Body of pancreas (tissue), 4 donors: ENCODE results near the gene DTHD1. TPM values are rescaled to one million over a fixed set of nuclear protein-coding genes. Genes with fewer than 3 reads are reported as not detected.

ENCODE experiments used
- ATAC-seq: fragments of 150-250 bp; one replicate; pipeline ENCODE4 v1.9.1; 2016
- DNase-seq, 4 donors: peaks; one replicate each; pipeline ENCODE4 v3.0.0-alpha.2; 2019
- H3K27ac ChIP-seq, 4 donors: fragments of 200-600 bp; sonication (generic); 1 replicate in 3 of 4; 2 replicates in 1 of 4; pipeline versions ENCODE4 v1.5.1 to v1.6.1; 2016 to 2019; ENCODE audit warnings: mild to moderate bottlenecking in 1 of 4, mixed read lengths in 1 of 4, moderate library complexity in 1 of 4
- H3K27me3 ChIP-seq, 2 donors: fragments of 200-600 bp; sonication (generic); one replicate each; pipeline ENCODE4 v1.6.0; 2016; ENCODE audit warnings: mild to moderate bottlenecking in 1 of 2
- H3K36me3 ChIP-seq, 2 donors: fragments of 200-600 bp; sonication (generic); replicated peaks in 1 of 2; 2 replicates each; pipeline ENCODE4 v1.5.1; 2016; ENCODE audit warnings: low read depth in 2 of 2; ENCODE audit not compliant: insufficient read depth in 1 of 2
- H3K4me1 ChIP-seq: fragments of 200-600 bp; sonication (generic); one replicate; pipeline ENCODE4 v1.6.0; 2016
- H3K4me3 ChIP-seq, 2 donors: fragments of 200-600 bp; sonication (generic); 1 replicate in 1 of 2; 2 replicates in 1 of 2; pipeline ENCODE4 v1.5.1; 2016 to 2019
- H3K9me3 ChIP-seq, 3 donors: fragments of 200-600 bp; sonication (generic); 1 replicate in 2 of 3; 2 replicates in 1 of 3; pipeline ENCODE4 v1.5.1; 2016
- POLR2A ChIP-seq, 3 donors: fragments of 450-650 bp; IDR thresholded peaks; one replicate each; pipeline ENCODE4 v1.6.1; 2016; ENCODE audit warnings: antibody characterized with exemption in 3 of 3, mild to moderate bottlenecking in 2 of 3
- whole genome bisulfite sequencing, 2 donors: methylation state at CpG; one replicate each; pipeline ENCODE4 v1.1.5; 2017; 5-methylcytosine and 5-hydroxymethylcytosine counted together
- intact Hi-C: fragments of 100-400 bp; cut with DNase I; formaldehyde crosslinking; loops from one replicate; pipeline ENCODE4 v1.15.1; 2023
- total RNA-seq, 2 donors: library from RNA; depleted of rRNA; stranded (reverse); fragments of >200 nt; gene quantifications; one replicate each; pipeline ENCODE4 v1.1.0, GENCODE V29; 2016
- TF ChIP-seq, protein P1 (sequence below), 7 experiments: fragments of 450-650 bp in 4 of 7; fragments of 200-600 bp in 3 of 7; sonication (generic) in 3 of 7; IDR thresholded peaks; one replicate each; pipeline ENCODE4 v1.5.1; 2016 to 2019; ENCODE audit warnings: antibody characterized with exemption in 7 of 7

Gene DTHD1
- total RNA-seq, 2 donors from 2014 or later: under 0.01 TPM; not detected in 1

DNA sequence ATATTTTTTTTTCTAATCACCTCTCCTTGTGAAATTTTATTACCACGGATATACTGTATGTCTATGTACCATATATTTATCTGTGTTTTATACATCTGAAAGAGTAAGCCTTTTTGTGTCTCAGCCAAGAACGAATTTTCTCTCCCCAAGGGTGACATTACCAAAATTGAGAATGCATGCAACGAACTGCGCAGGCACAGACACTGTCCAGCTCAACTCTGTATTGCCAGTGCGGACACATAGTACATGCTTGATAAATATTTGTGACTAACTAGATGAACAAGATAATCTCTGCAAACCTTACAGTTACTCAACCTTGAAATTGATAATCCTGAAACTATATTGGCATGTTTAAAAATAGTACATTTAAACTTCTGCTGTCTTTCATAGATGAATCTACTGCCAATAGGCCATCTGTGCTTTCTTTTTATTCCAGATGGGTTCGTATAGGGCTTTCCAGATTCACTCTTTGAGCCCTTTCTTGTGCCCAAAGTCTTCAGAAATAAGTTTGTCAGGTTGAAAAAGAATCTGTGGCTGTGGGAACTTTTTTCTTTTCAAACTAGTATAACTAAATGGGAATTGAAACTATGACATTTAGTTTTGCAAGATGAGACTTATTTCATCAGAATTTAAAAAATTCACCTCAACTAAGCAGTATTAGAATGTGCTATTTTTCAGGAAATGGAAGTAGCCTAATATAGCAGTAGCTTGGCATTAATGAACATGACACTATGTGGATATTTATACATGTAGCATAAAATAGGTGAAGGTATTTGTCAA lies 38.9 kb downstream of the DTHD1 start:
- H3K27ac ChIP-seq: no peak overlapping the region
- WGBS, 2 donors: 66 to 71% methylated on average over 6 of the region's 6 CpGs
- no peak overlapping the region for H3K4me3 ChIP-seq
- no peaks in the 10 kb centered on the region for H3K9me3 ChIP-seq
- ATAC-seq (no peak), DNase-seq (no peak)
- H3K36me3 ChIP-seq: no peaks in the 10 kb centered on the region
- no peaks in the 10 kb centered on the region for H3K4me1 ChIP-seq
- no peaks in the 10 kb centered on the region for H3K27me3 ChIP-seq
- TF ChIP-seq POLR2A (IDR thresholded peaks at IDR 0.05): no peak
- TF ChIP-seq, protein P1, sequence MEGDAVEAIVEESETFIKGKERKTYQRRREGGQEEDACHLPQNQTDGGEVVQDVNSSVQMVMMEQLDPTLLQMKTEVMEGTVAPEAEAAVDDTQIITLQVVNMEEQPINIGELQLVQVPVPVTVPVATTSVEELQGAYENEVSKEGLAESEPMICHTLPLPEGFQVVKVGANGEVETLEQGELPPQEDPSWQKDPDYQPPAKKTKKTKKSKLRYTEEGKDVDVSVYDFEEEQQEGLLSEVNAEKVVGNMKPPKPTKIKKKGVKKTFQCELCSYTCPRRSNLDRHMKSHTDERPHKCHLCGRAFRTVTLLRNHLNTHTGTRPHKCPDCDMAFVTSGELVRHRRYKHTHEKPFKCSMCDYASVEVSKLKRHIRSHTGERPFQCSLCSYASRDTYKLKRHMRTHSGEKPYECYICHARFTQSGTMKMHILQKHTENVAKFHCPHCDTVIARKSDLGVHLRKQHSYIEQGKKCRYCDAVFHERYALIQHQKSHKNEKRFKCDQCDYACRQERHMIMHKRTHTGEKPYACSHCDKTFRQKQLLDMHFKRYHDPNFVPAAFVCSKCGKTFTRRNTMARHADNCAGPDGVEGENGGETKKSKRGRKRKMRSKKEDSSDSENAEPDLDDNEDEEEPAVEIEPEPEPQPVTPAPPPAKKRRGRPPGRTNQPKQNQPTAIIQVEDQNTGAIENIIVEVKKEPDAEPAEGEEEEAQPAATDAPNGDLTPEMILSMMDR (IDR thresholded peaks at IDR 0.05): no peak
- intact Hi-C loops: no loop called here

DNA sequence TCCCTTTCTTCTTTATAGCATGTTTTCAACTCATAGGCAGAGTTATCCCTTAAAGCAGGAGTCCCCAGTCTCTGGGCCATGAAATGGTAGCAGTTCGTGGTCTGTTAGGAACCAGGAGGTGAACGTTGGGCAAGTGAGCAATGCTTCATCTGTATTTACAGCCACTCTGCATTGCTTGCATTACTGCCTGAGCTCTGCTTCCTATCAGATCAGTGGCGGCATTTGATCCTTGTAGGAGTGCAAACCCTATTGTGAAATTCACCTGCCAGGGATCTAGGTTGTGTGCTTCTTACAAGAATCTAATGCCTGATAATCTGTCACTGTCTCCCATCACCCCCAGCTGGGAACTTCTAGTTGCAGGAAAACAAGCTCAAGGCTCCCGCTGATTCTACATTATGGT lies 39.8 kb downstream of the DTHD1 start:
- H3K27ac ChIP-seq: no peak overlapping the region
- no peaks in the 10 kb centered on the region for H3K36me3 ChIP-seq
- H3K4me3 ChIP-seq: no peak overlapping the region
- H3K4me1 ChIP-seq: no peaks in the 10 kb centered on the region
- 46 to 65% methylated on average over 4 of the region's 4 CpGs for WGBS, 2 donors
- H3K27me3 ChIP-seq: no peaks in the 10 kb centered on the region
- no peak for DNase-seq
- intact Hi-C loops: no loop called here
- H3K9me3 ChIP-seq: no peaks in the 10 kb centered on the region
- no peak for ATAC-seq
- TF ChIP-seq POLR2A (IDR thresholded peaks at IDR 0.05): no peak
- TF ChIP-seq, protein P1 (IDR thresholded peaks at IDR 0.05): no peak

DNA sequence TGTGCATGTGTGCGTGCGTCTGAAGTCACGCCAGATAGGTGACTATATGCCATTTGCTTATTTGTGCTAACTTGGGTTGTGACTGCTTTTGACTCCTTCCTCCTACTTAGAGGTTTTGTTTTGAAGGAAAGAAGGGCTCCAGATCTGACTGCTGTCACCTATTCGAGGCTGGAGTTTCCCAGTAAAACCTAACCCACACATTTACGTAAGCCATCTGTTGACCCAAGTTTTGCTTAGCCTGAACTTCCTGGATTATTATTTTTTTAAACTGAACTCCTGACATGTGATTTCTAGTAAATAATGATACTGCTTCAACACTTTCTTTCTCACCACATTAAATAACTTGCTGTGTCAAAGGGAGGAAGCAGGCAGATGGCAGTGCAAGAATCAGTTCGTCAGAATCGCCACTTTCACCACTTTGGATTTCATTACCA lies 41.5 kb downstream of the DTHD1 start:
- H3K27me3 ChIP-seq: no peaks in the 10 kb centered on the region
- intact Hi-C loops: no loop called here
- no peaks in the 10 kb centered on the region for H3K36me3 ChIP-seq
- H3K9me3 ChIP-seq: no peaks in the 10 kb centered on the region
- H3K4me3 ChIP-seq: no peak overlapping the region
- peak in 1 of 4 donors; percentile 16 for DNase-seq
- H3K27ac ChIP-seq: no peak overlapping the region
- 70 to 73% methylated on average over 7 of the region's 7 CpGs for WGBS, 2 donors
- no peak for ATAC-seq
- TF ChIP-seq POLR2A (IDR thresholded peaks at IDR 0.05): no peak
- TF ChIP-seq, protein P1 (IDR thresholded peaks at IDR 0.05): no peak
- no peaks in the 10 kb centered on the region for H3K4me1 ChIP-seq

DNA sequence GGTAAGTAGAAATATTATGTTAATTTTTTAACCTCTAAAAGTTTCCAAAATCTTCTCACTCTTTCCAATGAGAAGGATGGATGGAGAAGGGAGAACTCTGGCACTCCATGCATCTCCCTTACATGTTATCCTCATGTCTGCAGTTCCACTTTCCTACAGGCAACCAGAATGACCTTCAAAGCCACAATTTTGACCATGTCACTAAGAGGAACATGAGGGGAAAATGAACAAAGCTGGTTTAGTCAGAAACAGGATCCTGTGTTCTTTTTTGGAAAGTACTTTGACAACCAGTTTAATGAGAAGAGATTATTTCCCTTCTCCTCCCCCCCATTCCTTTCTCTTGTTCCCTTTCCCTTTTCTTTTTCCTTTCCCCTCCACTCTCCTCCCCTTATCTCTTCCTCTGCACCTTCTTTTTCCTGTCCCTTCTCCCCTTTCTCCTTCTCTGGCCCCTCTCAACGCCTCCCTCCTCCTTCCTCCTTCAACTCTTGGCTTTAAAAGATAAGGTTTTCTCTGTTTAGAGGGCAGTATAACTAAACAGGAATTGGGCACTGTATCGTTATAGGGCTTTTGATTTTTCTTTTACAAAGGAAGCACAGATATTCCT lies 42.5 kb downstream of the DTHD1 start:
- 33 to 39% methylated on average over 2 of the region's 2 CpGs for WGBS, 2 donors
- ATAC-seq (no peak), DNase-seq (no peak)
- intact Hi-C loops: no loop called here
- TF ChIP-seq, protein P1 (IDR thresholded peaks at IDR 0.05): no peak
- no peak for TF ChIP-seq POLR2A (IDR thresholded peaks at IDR 0.05)
- Histone ChIP-seq H3K36me3 (no peaks in the 10 kb centered on the region), H3K27ac (no peak overlapping the region), H3K4me3 (no peak overlapping the region), H3K27me3 (no peaks in the 10 kb centered on the region), H3K9me3 (no peaks in the 10 kb centered on the region), H3K4me1 (no peaks in the 10 kb centered on the region)
